Embryonic facial prominence (tissue), 1 donor: ENCODE data around the gene BAZ2B.
A peak's percentile ranks its signal among the peaks of the same experiment; 100 is the strongest.
"Not testable (repeated sequence)": the region's sequence is repeated elsewhere in the genome, so short reads cannot be mapped to it uniquely, and the experiment has no call there.

Experiments used
- DNase-seq: peaks from one replicate; pipeline ENCODE4 v3.0.0-alpha.2; 2016; ENCODE audit errors: extremely low spot score

The BAZ2B gene

DNA sequence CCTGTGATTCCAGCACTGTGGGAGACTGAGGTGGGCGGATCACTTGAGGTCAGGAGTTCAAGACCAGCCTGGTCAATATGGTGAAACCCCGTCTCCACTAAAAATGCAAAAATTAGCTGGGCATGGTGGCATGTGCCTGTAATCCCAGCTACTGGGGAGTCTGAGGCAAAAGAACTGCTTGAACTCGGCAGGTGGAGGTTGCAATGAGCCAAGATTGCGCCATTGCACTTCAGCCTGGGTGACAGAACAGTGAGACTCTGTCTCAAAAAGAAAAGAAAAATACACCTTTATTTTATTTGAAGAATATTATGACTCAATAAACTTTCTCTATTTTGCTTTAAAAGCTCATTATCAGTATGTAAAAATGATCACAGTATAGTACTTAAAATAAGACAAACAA, 81.1 kb downstream of the BAZ2B start:
- DNase-seq: not testable (repeated sequence)

DNA sequence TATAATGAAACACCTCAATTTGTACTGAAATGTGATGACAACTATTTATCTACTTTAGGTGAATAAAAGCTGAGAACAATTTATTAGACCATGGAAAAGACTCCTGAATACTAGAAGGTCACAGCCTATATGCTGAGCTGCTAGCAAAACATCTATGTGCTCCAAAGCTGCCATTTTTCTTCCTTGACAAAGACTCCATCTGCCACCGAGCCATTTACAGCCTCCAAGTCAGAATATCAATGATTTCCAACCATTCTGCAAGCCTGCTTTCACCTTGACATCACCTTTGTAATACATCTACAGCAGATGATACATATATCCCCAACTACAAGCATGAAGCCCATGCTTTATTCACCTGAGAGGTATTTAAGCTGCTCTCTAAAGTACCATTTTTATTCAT, 84.9 kb downstream of the BAZ2B start:
- no peak for DNase-seq

DNA sequence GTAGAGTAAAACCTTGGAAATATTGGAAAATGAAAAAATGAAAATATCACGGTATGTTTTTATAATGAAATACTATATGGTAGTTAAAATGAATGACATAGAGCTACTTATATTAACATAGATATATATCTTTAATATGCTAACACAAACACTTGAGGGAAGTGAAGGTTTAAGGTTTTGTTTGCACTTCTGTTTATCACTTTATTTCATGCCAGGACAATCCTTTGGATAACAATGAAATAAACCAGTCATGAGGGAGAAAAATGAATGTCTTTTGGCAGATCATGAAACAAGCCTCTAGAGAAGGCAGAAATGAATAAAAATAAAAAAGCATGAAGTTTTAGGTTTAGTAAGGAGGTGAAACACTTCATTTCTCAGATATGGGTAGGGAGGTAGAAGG, 89.9 kb downstream of the BAZ2B start:
- DNase-seq: no peak

DNA sequence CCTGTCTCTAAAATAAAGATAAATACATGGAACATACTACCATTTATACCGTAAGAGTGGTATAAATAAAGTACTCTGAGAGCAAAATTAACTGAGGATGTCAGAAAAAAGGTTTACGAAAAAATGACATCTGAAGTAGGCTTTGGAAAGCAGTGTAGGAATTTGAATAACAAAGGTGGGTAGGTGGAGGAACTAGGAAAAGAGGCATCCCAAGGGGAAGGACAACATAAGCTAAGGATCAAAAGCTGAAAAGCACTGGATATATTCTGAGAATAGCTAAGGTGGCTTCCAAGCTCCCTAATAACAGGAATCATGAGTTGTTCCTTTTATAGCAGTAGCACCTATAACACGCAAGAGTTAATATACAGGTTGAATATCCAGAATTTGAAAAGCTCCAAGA, 91.3 kb downstream of the BAZ2B start:
- no peak for DNase-seq

DNA sequence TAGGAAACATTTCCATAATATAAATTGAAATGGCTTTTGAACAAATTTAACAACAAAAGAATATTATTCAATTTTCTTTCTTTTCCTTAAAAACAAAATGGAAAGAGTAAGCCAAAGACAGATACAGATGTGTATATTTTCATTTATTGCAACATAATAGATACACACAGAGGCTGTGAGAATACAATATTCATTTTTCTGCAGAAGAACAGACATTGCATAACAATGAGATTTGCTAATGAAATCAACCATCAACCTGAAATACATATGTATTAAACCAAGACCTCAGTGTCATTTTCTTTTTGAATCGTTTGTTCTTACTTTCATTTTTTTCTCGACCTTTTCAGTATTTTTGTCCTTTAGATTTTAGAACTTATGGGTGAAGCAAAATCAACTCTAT, 95.1 kb downstream of the BAZ2B start:
- no peak for DNase-seq

DNA sequence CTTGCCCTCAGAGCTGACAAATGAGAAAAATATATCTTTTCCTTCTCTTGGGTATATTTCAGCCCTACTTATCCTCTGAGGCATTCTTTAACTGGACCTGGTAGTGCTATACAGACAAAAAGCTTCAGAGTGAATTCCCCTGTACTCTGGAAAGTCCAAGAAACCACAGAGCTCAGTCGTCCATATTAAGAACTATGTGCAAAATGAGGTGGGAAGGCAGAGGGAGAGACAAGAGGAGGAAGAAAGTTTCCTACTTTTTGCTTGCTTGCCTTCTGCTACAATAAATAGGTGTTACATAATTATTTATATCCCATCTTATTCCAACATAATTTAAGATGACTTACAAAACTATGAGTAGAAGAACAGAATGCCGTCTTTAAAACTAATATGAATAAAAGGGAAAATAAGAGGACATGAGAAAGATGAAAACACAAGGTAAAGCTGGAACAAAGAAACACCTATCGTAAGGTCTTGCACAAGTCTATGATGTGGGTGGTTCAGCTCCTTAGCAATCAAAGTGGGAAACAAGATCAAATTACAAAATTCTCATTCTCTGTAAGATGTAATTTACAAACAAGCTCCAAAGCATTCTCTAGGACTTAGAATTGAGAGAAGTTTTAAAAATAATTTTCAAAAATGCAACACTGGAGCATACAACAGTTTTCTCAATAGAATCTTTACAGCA, 97.9 kb downstream of the BAZ2B start:
- no peak for DNase-seq

DNA sequence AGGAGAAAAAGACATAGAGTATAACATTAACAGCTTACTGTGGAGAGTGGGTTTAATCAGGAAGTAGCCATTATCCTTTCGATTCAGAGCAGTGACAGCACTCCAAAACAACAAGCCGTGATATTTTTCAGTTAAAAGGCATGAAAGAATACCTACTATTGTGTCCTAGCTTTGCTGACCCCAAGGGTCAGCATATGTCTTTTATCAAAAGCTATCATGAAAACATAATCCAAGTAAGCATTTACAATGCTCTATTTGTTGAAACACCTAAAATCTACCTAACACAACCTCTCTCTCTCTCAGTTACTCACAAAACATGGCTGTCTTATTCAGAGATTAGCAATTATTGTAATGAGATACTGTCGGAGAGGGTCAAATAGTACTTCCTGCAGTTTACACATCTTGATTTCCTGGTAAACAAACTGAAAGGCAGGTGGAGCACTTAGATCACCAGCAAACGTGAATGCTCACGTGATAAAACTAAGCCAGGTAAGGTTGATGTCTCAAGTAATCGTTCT, 100.0 kb downstream of the BAZ2B start:
- peak; percentile 25 for DNase-seq

DNA sequence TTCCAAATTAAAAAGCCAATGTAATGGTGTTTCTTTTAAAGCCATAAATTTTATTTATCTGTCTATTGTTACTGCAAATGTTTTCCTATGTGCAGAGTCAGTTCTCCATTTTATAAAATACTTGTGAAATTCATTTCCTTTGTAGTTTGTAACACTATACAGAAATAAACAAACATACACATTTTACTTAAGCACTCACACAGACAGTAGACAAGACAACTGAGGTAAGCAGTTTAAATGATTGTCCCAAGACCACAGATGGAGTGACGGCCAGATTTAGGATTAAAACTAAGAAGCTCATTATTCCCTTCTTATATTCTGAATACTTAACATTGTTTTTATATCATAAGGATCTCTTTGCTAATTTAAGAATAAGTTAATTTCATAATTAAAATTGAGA, 100.9 kb downstream of the BAZ2B start:
- DNase-seq: no peak

DNA sequence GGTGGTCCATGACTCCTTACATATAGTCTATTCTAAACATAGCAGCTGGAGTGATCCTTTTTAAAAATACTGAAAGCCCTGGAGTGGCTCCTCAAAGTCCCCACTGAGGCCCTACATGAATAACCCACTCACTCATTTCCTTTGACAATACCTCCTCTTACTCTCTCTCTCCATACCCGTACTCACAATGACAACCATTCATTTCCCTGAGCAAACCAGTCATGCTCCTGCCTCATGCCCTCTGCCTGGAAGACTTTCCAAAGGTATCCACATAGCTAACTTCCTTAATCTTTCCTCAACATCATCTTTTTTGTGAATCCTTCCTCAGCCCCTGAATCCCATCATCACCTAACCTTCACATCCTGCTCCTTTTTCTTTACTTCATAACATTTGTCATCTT, 102.6 kb downstream of the BAZ2B start:
- DNase-seq: no peak

DNA sequence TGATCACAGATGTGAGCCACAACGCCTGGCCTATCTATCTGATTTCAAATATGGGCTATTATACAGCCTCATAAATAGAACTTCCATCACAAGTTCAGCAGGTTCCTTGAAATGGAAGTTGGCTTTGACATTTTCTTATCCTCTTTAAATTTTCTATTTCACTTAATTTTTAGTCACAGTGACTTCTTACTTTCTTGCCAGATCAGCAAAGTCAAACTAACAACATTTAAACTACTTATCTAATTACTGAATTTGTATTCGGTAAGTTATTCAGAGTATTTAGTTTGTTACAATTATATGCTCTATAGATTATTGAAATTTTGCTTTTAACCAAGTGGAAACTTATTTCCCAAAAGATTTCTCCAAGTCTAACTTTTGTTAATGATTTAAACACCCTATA, 108.2 kb downstream of the BAZ2B start:
- no peak for DNase-seq

DNA sequence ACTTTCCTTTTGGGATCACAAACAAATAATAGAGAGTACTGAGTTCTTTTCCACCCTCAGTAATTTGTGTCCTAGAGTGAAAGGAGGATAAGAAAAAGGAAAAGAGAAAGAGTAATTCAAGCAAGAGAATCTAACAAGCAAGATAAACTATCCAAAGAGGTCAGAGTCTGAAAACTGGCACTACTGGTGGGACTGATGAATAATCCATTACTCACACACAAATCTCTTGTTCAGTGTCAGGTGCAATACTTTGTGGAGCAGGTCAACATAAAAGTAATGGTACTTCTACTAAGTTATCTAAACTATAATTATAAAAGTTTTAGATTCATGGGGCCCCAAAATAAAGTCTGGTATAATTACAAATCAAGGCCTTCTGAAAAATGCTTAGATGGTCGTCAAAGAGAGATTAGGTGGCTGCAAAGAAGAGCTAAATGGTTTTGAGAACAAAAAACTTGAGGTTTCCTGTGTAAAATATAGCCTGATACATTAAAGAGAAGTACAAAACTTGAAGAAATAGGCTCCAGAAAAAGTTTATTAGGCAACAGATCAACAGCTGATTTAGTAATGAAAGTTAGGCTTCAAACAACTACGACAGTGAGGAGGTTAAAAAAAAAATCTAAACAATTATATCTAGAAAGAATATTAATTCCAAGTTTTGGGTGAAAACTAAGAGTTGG, 109.4 kb downstream of the BAZ2B start:
- no peak for DNase-seq

DNA sequence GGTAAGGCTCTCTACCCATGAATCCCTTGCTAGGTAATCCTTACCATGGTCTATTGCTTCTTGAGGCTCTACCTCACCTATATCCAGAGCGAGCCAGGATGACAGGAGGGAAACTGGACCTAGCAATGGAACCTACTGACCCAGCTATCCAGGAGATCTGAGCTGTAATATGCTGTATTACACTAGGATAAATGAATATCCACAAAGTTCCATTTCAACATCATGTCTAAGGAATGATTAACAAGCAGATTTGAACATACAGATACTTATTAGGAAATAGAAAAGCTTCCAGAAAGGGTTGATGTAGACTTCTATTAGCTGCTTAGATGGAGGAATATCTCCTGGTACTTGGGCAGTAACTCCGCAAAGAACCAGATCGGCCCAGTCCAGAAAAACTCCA, 110.1 kb downstream of the BAZ2B start:
- DNase-seq: no peak

DNA sequence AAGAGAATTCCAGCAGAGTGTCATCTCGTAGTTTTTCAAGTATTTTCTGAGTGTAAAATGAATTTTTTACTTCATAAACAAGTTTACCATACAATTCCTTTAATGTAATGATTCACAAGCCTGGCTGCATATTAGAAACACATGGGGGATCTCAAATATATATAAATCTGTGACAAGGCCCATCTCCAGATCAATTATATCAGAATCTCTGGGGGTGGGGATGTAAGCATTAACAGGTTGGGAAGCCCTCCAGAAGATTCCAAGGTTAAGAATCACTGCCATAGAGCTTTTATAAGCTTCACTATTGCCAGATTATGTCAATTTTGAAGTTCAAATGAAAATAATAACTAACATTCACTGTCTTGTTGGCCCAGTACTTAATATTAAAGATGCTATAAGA, 111.2 kb downstream of the BAZ2B start:
- DNase-seq: no peak

DNA sequence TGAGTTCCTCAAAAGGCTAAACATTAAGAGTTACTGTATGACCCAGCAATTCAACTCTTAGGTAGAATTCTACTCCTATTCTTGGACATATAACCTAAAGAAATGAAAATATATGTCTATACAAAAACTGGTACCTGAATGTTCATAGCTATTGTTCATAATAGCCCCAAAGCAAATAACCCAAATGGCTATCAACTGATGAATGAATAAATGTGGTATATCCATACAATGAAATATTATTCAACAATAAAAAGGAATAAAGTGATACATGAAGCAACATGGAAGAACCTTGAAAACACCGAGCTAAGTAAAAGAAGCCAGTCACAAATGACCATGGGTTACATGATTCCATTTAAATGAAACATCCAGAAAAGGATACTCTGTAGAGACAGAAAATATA, 114.6 kb downstream of the BAZ2B start:
- no peak for DNase-seq

DNA sequence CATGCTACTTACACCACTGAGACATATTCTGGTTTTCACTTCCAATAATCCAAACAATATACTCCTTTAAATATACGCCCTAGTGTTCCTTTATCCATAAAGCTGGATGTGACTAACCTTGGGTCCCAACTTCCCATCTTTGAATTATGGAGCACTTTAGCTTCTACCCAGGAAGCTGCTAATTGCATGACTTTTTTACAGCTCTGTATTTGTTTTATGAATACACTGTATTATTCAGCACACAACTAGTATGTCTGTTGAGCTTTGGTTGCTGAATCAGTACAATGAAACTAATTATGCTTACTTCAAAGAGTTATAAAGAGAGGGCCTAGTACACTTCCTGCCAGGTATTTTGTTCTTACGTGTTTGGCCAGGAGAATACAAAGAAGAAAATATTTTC, 118.5 kb downstream of the BAZ2B start:
- no peak for DNase-seq

DNA sequence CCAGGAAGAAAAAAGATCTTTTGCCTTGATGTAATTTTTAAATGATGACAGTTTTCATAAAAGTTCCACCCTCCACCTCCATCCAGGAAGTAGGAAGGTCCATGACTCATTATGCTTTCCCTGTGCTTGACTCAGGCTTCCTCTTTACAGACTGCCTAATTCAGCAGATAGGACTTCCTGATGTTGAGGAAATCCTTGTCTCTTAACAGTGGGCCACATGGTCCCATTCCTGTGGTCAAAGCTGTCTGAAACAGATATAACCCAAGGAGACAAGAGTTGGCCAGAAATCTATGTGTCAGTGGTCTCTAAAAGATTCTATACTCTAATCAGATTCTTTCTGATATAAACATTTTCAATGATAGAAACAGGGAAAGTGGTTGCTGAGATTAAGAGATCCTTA, 119.1 kb downstream of the BAZ2B start:
- no peak for DNase-seq

DNA sequence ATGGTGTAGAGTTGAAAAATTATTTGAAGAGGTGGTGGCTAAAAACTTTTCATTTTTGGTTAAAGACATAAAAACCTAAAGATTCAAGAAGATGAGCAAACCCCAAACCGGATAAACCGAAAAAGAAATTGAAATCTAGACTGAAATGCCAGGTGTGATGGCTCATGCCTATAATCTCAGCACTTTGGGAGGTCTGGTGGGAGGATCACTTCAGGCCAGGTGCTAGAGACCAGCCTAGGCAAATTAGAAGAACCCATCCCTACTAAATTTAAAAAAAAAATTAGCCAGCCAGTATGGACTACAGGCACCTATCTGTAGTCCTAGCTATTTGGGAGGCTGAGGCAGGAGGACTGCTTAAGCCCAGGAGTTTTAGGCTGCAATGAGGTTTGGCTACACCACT, 126.9 kb downstream of the BAZ2B start:
- no peak for DNase-seq

DNA sequence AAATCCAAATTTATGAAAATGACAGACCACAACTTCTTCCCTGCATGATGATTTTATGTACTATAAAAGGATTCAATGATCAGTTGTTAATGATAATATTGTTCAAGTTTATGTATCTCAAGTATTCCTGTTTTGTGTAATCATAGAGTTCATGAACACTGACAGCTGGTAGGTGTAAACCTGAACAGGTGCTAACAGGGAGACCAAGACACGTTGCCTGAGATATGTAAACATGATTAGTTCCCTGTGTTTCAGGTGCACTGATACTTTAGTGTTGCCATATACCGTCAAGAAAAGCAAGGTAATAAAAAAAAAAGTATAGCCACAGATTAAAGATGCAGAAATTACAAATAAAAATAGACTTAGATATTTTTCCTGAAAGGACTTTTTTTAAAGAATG, 131.8 kb downstream of the BAZ2B start:
- no peak for DNase-seq

DNA sequence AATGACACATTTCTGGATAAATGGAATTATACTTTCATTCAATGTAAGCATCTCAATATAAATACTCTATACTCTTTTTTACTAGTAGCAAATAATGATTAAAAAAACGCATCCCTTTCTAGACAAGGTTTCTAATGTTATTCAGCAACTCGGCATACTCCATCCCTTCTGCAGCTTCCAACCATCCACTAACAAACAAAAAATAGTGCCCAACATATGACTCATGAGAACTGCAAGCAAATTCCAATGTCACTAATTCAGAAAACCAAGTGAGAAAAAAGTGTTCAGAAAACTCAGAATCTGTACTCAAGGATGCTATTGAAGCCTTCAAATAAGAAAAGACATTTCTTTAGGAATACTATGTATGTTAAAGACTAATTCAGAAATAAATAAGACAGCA, 140.0 kb downstream of the BAZ2B start:
- DNase-seq: no peak

DNA sequence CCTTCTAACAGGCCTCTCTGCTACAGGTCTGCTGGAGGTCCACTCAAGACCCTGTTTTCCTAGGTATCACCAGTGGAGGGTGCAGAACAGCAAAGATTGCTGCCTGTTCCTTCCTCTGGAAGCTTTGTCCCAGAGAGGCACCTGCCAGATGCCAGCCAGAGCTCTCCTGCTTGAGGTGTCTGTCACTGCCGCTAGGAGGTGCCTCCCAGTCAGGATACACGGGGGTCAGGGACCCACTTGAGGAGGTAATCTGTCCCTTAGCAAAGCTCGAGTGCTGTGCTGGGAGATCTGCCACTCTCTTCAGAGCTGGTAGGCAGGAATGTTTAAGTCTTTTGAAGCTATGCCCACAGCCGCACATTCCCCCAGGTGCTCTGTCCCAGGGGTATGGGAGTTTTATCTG, 140.6 kb downstream of the BAZ2B start:
- no peak for DNase-seq

DNA sequence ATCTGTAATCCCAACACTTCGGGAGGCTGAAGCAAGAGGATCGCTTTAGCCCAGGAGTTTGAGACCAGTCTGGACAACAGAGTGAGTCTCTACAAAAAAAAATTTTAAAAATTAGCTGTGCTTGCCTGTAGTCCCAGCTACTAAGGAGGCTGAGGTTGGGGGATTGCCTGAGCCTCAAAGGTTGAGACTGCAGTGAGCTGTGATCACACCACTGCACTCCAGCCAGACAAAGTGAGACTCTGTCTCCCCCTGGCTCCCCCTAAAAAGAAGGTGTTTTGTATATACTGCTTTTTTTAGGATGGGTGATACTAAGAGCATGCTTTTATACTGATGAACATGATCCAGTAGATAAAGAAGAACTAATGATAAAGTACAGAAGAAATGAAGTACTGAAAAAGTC, 145.0 kb downstream of the BAZ2B start:
- no peak for DNase-seq

DNA sequence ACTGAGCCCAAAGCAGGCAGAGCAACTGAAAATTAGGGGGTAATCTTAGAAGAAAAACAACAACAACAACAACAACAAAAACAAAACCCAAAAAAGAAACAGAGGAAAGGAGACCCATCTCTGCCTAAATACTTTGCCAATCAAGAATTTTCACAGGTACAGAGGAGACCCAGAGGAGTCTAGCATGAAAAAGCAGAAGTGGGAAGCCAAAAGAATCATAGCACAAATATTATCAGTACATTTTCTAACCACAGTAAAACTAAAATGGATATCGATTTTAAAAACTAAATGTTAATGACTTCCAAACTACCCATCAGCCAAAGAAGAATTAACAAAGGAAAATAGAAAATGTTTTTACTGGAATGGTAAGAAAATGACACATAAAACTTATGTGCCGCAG, 148.1 kb downstream of the BAZ2B start:
- DNase-seq: no peak

DNA sequence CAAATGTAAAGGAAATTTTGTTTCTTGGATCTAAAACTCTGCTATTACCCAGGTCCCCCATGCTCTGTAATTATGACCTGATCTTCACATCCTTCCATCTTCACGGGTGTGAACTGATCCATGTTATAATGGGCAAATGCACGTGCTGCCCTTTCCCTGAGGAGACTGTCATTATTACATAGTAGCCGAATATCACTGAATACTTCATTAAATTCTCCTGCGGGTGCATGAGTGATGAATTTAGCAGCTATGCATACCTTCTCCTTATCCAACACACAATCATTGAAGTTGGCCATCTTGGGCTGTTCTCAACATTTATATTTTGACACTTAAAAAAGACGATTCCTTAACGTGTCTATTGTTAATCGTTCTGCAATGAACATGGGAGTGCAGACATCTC, 153.4 kb downstream of the BAZ2B start:
- DNase-seq: no peak
